ENCODE measurements around the gene LRRC75A.

DNA sequence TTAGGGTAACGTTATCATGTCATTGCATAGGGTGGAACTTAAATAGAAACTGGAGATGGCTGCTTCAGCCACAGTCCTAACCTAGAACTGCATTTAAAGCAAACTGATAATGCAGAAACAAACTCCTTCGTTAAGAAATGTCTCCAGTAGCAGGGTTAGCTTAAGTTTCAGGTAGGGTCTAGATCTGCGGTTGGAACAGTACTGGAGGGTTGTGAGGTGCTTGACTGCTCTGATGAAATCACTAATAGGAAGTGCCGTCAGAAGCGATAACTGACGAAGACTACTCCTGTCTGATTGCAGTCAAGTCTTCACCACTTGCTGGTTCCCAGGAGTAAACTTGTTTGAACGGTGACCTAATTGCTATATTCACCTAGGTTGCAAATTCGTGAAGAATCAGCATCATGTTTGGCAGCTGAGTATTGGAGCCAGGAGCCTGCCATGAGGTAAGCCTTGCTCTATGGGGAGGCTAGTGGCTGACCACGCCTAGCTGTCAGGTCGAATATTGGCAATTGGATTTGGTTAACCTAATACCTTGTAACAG, 52.1 kb downstream of the LRRC75A start:
- no peak for TF ChIP-seq TAF1 (IDR thresholded peaks at IDR 0.05; ENCODE audit: borderline replicate concordance, insufficient read depth, low read length)
- peak; percentile 69 for TF ChIP-seq POLR2AphosphoS5 (IDR thresholded peaks at IDR 0.05; ENCODE audit: low read depth, low read length)
- 0 out of 4 replicates have a peak, but pooled peaks of 1 of the 2 experiments have one; percentile 28 for TF ChIP-seq REST (IDR thresholded peaks at IDR 0.05; ENCODE audit: insufficient read depth in 1 of 2, low read depth in 2 of 2, low read length in 2 of 2)
